Neutrophil (primary cell): ENCODE results near the gene PKIG.

ENCODE experiments used
- H3K27ac ChIP-seq: fragments of 200-600 bp; sonication (generic); 2 replicates; pipeline ENCODE4 v1.5.1; 2016; ENCODE audit warnings: mild to moderate bottlenecking, moderate library complexity
- H3K27me3 ChIP-seq: fragments of 200-600 bp; sonication (generic); 2 replicates; pipeline ENCODE4 v1.6.0; 2016; ENCODE audit warnings: mild to moderate bottlenecking
- H3K36me3 ChIP-seq: fragments of 200-600 bp; sonication (generic); 2 replicates; pipeline ENCODE4 v1.5.1; 2017
- H3K4me1 ChIP-seq, 2 experiments: fragments of 200-600 bp in 1 of 2; sonication (generic) in 1 of 2; 1 replicate in 1 of 2; 2 replicates in 1 of 2; pipeline versions ENCODE4 v1.5.1 to v1.6.1; 2013 to 2016; ENCODE audit warnings: low read depth in 1 of 2, low read length in 1 of 2, mild to moderate bottlenecking in 1 of 2, moderate library complexity in 1 of 2; ENCODE audit not compliant: control insufficient read depth in 1 of 2, insufficient read depth in 1 of 2
- H3K4me3 ChIP-seq, 2 experiments: fragments of 200-600 bp in 1 of 2; sonication (generic) in 1 of 2; 1 replicate in 1 of 2; 2 replicates in 1 of 2; pipeline ENCODE4 v1.5.1; 2013 to 2016; ENCODE audit warnings: low read depth in 1 of 2, low read length in 1 of 2, mild to moderate bottlenecking in 1 of 2, moderate library complexity in 1 of 2
- H3K9me3 ChIP-seq: fragments of 200-600 bp; sonication (generic); 2 replicates; pipeline ENCODE4 v1.5.1; 2016
- CTCF ChIP-seq: fragments of 200-600 bp; sonication (generic); IDR thresholded peaks from 2 replicates; pipeline ENCODE4 v1.5.1; 2016; ENCODE audit warnings: antibody characterized with exemption

The PKIG gene

GRCh38 chr20:44644667-44645131 lies 62.3 kb downstream of the PKIG start:
- no peaks in the 10 kb centered on the region for H3K27me3 ChIP-seq
- no peaks in the 10 kb centered on the region for H3K36me3 ChIP-seq
- no peak for TF ChIP-seq CTCF
- peaks cover 39 to 45% of the 10 kb centered on the region in 2 experiments for H3K4me1 ChIP-seq
- H3K4me3 ChIP-seq: no peak overlapping the region
- H3K27ac ChIP-seq: no peak overlapping the region
- no peaks in the 10 kb centered on the region for H3K9me3 ChIP-seq

GRCh38 chr20:44646023-44646640 lies 63.8 kb downstream of the PKIG start:
- Histone ChIP-seq H3K27ac (no peak overlapping the region), H3K9me3 (no peaks in the 10 kb centered on the region), H3K36me3 (no peaks in the 10 kb centered on the region), H3K27me3 (peaks cover 8% of the 10 kb centered on the region), H3K4me1 (peaks cover 44 to 51% of the 10 kb centered on the region in 2 experiments), H3K4me3 (no peak overlapping the region)
- TF ChIP-seq CTCF: no peak

- Histone ChIP-seq H3K27me3 (peaks cover 9% of the 10 kb centered on the region), H3K9me3 (no peaks in the 10 kb centered on the region), H3K4me1 (peaks cover 42 to 53% of the 10 kb centered on the region in 2 experiments), H3K27ac (no peak overlapping the region), H3K4me3 (no peak overlapping the region), H3K36me3 (no peaks in the 10 kb centered on the region)
- TF ChIP-seq CTCF: no peak
Measured at GRCh38 chr20:44646641-44647274, 64.4 kb downstream of the PKIG start.

- no peak overlapping the region for H3K27ac ChIP-seq
- peaks cover 38 to 47% of the 10 kb centered on the region in 2 experiments for H3K4me1 ChIP-seq
- no peak overlapping the region for H3K4me3 ChIP-seq
- TF ChIP-seq CTCF: no peak
- H3K36me3 ChIP-seq: no peaks in the 10 kb centered on the region
- H3K27me3 ChIP-seq: peaks cover 16% of the 10 kb centered on the region
- H3K9me3 ChIP-seq: no peaks in the 10 kb centered on the region
Measured at GRCh38 chr20:44648068-44648467, 65.7 kb downstream of the PKIG start.

GRCh38 chr20:44648579-44648978 lies 66.2 kb downstream of the PKIG start:
- H3K36me3 ChIP-seq: no peaks in the 10 kb centered on the region
- no peak overlapping the region for H3K27ac ChIP-seq
- H3K4me1 ChIP-seq: peaks cover 34 to 43% of the 10 kb centered on the region in 2 experiments
- TF ChIP-seq CTCF: no peak
- no peaks in the 10 kb centered on the region for H3K9me3 ChIP-seq
- no peak overlapping the region for H3K4me3 ChIP-seq
- H3K27me3 ChIP-seq: peaks cover 18% of the 10 kb centered on the region
